ENCODE data around the gene TMIGD1. TPM values are rescaled to one million over a fixed set of nuclear protein-coding genes. Genes with fewer than 3 reads are reported as not detected.

The TMIGD1 gene
- total RNA-seq, 1 donor from 2014 or later: not detected

DNA sequence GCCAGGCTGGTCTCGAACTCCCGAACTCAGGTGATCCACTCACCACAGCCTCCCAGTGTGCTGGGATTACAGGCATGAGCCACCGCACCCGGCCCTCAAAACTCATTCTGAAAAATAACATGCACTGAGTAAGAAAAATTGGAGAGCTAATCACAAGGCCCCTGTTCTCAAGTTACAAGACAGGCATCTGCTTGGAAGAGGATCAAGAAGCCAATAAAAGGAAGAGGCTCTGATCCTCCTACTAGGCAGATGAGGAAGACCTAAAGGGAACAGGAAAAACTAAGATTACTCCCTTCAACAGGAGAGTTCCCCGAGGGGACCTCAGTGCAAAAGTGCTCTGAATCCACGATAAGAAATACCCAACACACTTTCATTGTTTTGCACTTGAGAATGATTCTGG lies 60.5 kb downstream of the TMIGD1 start:
- H3K36me3 ChIP-seq: peaks cover 13% of the 10 kb centered on the region
- H3K4me2 ChIP-seq: no peak overlapping the region
- H3K27ac ChIP-seq: no peak overlapping the region
- H3K9me3 Mint-ChIP-seq: no peaks in the 10 kb centered on the region
- peaks cover 22% of the 10 kb centered on the region for H3K36me3 Mint-ChIP-seq
- no peaks in the 10 kb centered on the region for H3K4me1 ChIP-seq
- no peak for DNase-seq (ENCODE audit: low spot score)
- no peaks in the 10 kb centered on the region for H3K27me3 ChIP-seq
- H3F3A ChIP-seq (ENCODE audit: low read depth): peaks cover 3% of the 10 kb centered on the region
- H3K9ac ChIP-seq: no peak overlapping the region
- H3K4me3 ChIP-seq: no peak overlapping the region
- H3K79me2 ChIP-seq (ENCODE audit: low read depth): no peaks in the 10 kb centered on the region
- no peak overlapping the region for H3K4me3 Mint-ChIP-seq
- H3K9me3 ChIP-seq (ENCODE audit: low read depth): no peaks in the 10 kb centered on the region
- no peak for TF ChIP-seq CTCF (IDR thresholded peaks at IDR 0.05)
- TF ChIP-seq EZH2 (IDR thresholded peaks at IDR 0.05): no peak
- no peak for TF ChIP-seq EZH2phosphoT487 (IDR thresholded peaks at IDR 0.05)
- H4K20me1 ChIP-seq (ENCODE audit: low read depth): no peaks in the 10 kb centered on the region
- H3K27me3 Mint-ChIP-seq (ENCODE audit: insufficient read depth, low read depth): peaks cover 2% of the 10 kb centered on the region
- no peak overlapping the region for H2AFZ ChIP-seq (replicated peaks)
- no peak overlapping the region for H3K27ac Mint-ChIP-seq
- peaks cover 6% of the 10 kb centered on the region for H3K4me1 Mint-ChIP-seq

DNA sequence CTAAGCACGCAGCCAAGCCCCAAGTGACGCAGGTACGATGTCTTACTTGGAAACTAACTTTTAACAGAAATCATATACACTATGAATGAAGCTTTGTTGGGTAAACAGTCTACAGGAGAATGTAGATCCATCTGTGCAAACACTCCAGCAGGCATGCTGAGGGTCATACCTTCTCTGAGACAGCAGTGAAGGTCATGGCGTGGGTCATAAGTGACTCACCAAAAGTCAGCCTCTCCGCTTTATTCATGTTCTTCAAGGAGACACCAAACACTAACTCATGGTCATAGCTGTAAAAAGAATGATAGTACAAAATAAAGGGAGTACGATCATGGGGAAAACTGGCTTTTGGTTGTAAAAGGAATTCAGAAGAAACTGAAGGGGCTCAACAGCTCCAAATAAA lies 62.8 kb downstream of the TMIGD1 start:
- Mint-ChIP-seq H3K27me3 (ENCODE audit: insufficient read depth, low read depth) (peaks cover 2% of the 10 kb centered on the region), H3K9me3 (no peaks in the 10 kb centered on the region), H3K4me3 (no peak overlapping the region), H3K36me3 (peaks cover 26% of the 10 kb centered on the region), H3K4me1 (peaks cover 6% of the 10 kb centered on the region), H3K27ac (no peak overlapping the region)
- H3K27ac ChIP-seq: no peak overlapping the region
- no peak overlapping the region for H3K4me3 ChIP-seq
- H3K27me3 ChIP-seq: no peaks in the 10 kb centered on the region
- H4K20me1 ChIP-seq (ENCODE audit: low read depth): no peaks in the 10 kb centered on the region
- H2AFZ ChIP-seq (replicated peaks): no peak overlapping the region
- no peaks in the 10 kb centered on the region for H3F3A ChIP-seq (ENCODE audit: low read depth)
- H3K9me3 ChIP-seq (ENCODE audit: low read depth): no peaks in the 10 kb centered on the region
- no peak for DNase-seq (ENCODE audit: low spot score)
- no peak overlapping the region for H3K4me2 ChIP-seq
- H3K36me3 ChIP-seq: peaks cover 13% of the 10 kb centered on the region
- H3K4me1 ChIP-seq: no peaks in the 10 kb centered on the region
- no peak overlapping the region for H3K9ac ChIP-seq
- TF ChIP-seq CTCF (IDR thresholded peaks at IDR 0.05) (no peak), EZH2 (IDR thresholded peaks at IDR 0.05) (no peak), EZH2phosphoT487 (IDR thresholded peaks at IDR 0.05) (no peak)
- no peaks in the 10 kb centered on the region for H3K79me2 ChIP-seq (ENCODE audit: low read depth)

DNA sequence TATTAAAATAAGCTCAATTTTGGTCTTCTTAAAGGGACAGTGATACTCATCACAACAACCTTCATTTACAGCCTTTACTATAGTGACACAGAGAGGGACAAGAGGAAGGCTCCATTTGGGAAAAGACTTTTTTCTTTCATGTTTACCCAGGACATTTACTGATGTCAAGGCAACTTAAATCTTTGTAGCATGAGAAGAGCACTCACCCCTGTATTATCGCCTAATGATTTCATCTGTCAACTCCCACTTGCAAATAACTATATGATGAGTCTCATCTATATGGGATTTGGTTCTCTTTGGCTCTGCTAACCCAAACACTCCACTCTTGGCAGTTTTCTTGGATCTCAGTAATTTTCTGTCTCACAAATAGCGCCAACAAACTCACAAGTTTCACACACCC lies 66.2 kb downstream of the TMIGD1 start:
- Histone ChIP-seq H3K27me3 (no peaks in the 10 kb centered on the region), H3K4me2 (no peak overlapping the region), H3K27ac (no peak overlapping the region), H3K4me3 (no peak overlapping the region), H3K36me3 (peaks cover 13% of the 10 kb centered on the region), H3K9me3 (ENCODE audit: low read depth) (no peaks in the 10 kb centered on the region), H4K20me1 (ENCODE audit: low read depth) (no peaks in the 10 kb centered on the region), H3F3A (ENCODE audit: low read depth) (no peaks in the 10 kb centered on the region), H3K9ac (no peak overlapping the region), H3K4me1 (no peaks in the 10 kb centered on the region), H2AFZ (replicated peaks) (no peak overlapping the region), H3K79me2 (ENCODE audit: low read depth) (no peaks in the 10 kb centered on the region)
- TF ChIP-seq CTCF (IDR thresholded peaks at IDR 0.05) (no peak), EZH2phosphoT487 (IDR thresholded peaks at IDR 0.05) (no peak), EZH2 (IDR thresholded peaks at IDR 0.05) (no peak)
- no peak for DNase-seq (ENCODE audit: low spot score)
- Mint-ChIP-seq H3K27ac (no peak overlapping the region), H3K9me3 (no peaks in the 10 kb centered on the region), H3K27me3 (ENCODE audit: insufficient read depth, low read depth) (peaks cover 2% of the 10 kb centered on the region), H3K4me1 (peaks cover 6% of the 10 kb centered on the region), H3K36me3 (peaks cover 21% of the 10 kb centered on the region), H3K4me3 (no peak overlapping the region)

Small RNAs within 50 kb of the gene (small RNA-seq; reads per million reads assigned to genes)
- gene RF00019: not detected
- gene RNU6-1267P: not detected
- gene RNU6-990P: not detected

Other genes starting within 250 kb of the TMIGD1 start
- gene NSRP1, start 217.2 kb downstream of the TMIGD1 start, total RNA-seq (ENCODE audit: low replicate concordance): 13.1 and 14.8 TPM in 2 replicates
- gene SLC6A4, start 98.4 kb downstream of the TMIGD1 start, total RNA-seq (ENCODE audit: low replicate concordance): 0.25 TPM in 1 of 2 replicates, not detected in the other
- gene BLMH, start 42.1 kb downstream of the TMIGD1 start, total RNA-seq (ENCODE audit: low replicate concordance): 75.5 and 98.8 TPM in 2 replicates
- gene CPD, start 44.9 kb upstream of the TMIGD1 start, total RNA-seq (ENCODE audit: low replicate concordance): 66.1 and 70.8 TPM in 2 replicates
- 38.6 and 38.9 TPM in 2 replicates for gene GOSR1, start 143.4 kb upstream of the TMIGD1 start, total RNA-seq (ENCODE audit: low replicate concordance)

Measured in neural progenitor cell (in vitro differentiated cells).